Natural killer cell (primary cell): ENCODE measurements around the gene PCSK7. TPM values are rescaled to one million over a fixed set of nuclear protein-coding genes. Genes with fewer than 3 reads are reported as not detected.
"Not testable (repeated sequence)": the region's sequence is repeated elsewhere in the genome, so short reads cannot be mapped to it uniquely, and the experiment has no call there.

ENCODE experiments used
- ATAC-seq, 3 donors: fragments of 150-1000 bp in 2 of 3; fragments of 200-7000 bp in 1 of 3; cut with Tn5 transposase; 1 replicate in 1 of 3; 2 replicates in 2 of 3; pipeline ENCODE4 v1.10.0; 2021; ENCODE audit warnings: mild to moderate bottlenecking in 2 of 3, moderate library complexity in 2 of 3
- DNase-seq, 2 donors: peaks; one replicate each; pipeline versions ENCODE4 v3.0.0 to v3.0.0-alpha.2; 2013 to 2021; ENCODE audit warnings: mixed read lengths in 1 of 2
- H3K27ac ChIP-seq: one replicate; pipeline ENCODE4 v1.5.1; 2013; ENCODE audit warnings: mild to moderate bottlenecking, low read length
- H3K27me3 ChIP-seq: one replicate; pipeline ENCODE4 v1.6.1; 2013; ENCODE audit warnings: low read length; ENCODE audit not compliant: control insufficient read depth, insufficient read depth
- H3K36me3 ChIP-seq: one replicate; pipeline ENCODE4 v1.6.1; 2013; ENCODE audit warnings: low read length; ENCODE audit not compliant: control insufficient read depth, insufficient read depth
- H3K4me1 ChIP-seq: one replicate; pipeline ENCODE4 v1.6.1; 2013; ENCODE audit warnings: low read length; ENCODE audit not compliant: control insufficient read depth, insufficient read depth
- H3K4me3 ChIP-seq: one replicate; pipeline ENCODE4 v1.5.1; 2013; ENCODE audit warnings: low read length
- H3K9me3 ChIP-seq: one replicate; pipeline ENCODE4 v1.6.1; 2013; ENCODE audit warnings: low read length; ENCODE audit not compliant: control insufficient read depth, insufficient read depth
- H3K27ac Mint-ChIP-seq, 2 donors: one replicate each; pipeline ENCODE4 v1.8.0; 2022; ENCODE audit warnings: mild to moderate bottlenecking in 2 of 2, mixed read lengths in 2 of 2, moderate library complexity in 1 of 2
- H3K27me3 Mint-ChIP-seq, 2 donors: one replicate each; pipeline ENCODE4 v1.8.0; 2022; ENCODE audit warnings: low read depth in 2 of 2, mixed read lengths in 2 of 2
- H3K36me3 Mint-ChIP-seq: one replicate; pipeline ENCODE4 v1.8.0; 2022; ENCODE audit warnings: mixed read lengths
- H3K4me1 Mint-ChIP-seq, 2 donors: one replicate each; pipeline ENCODE4 v1.8.0; 2022; ENCODE audit warnings: mixed read lengths in 2 of 2
- H3K4me3 Mint-ChIP-seq: one replicate; pipeline ENCODE4 v1.8.0; 2022; ENCODE audit warnings: mild to moderate bottlenecking, moderate library complexity, mixed read lengths
- H3K9me3 Mint-ChIP-seq, 2 donors: one replicate each; pipeline ENCODE4 v1.8.0; 2022; ENCODE audit warnings: mixed read lengths in 2 of 2
- WGBS: methylation state at CpG from one replicate; pipeline ENCODE4 v1.1.7; 2013; ENCODE audit warnings: missing lambda C conversion rate; ENCODE audit not compliant: insufficient coverage; 5-methylcytosine and 5-hydroxymethylcytosine counted together
- intact Hi-C: fragments of 100-400 bp; cut with micrococcal nuclease; formaldehyde crosslinking; loops from one replicate; pipeline ENCODE4 v1.14.2; 2022
- total RNA-seq, 4 donors: library from RNA; stranded (reverse); fragments of 120-200 nt in 1 of 4; gene quantifications; one replicate each; pipeline versions ENCODE4 v1.2.3 to v1.2.4, GENCODE V29; 2013 to 2022
- TF ChIP-seq, protein P1 (sequence below): fragments of 200-600 bp; IDR thresholded peaks from one replicate; pipeline ENCODE4 v1.8.0; 2022; ENCODE audit warnings: antibody characterized with exemption

The PCSK7 gene
- total RNA-seq, 3 donors from 2014 or later (not counting 1 experiment from before 2014, with no cell fraction given), result 397 to 471 (median 441) TPM

- TF ChIP-seq, protein P1, sequence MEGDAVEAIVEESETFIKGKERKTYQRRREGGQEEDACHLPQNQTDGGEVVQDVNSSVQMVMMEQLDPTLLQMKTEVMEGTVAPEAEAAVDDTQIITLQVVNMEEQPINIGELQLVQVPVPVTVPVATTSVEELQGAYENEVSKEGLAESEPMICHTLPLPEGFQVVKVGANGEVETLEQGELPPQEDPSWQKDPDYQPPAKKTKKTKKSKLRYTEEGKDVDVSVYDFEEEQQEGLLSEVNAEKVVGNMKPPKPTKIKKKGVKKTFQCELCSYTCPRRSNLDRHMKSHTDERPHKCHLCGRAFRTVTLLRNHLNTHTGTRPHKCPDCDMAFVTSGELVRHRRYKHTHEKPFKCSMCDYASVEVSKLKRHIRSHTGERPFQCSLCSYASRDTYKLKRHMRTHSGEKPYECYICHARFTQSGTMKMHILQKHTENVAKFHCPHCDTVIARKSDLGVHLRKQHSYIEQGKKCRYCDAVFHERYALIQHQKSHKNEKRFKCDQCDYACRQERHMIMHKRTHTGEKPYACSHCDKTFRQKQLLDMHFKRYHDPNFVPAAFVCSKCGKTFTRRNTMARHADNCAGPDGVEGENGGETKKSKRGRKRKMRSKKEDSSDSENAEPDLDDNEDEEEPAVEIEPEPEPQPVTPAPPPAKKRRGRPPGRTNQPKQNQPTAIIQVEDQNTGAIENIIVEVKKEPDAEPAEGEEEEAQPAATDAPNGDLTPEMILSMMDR, result no peak
- WGBS, result 85% methylated on average over 1 of the region's 2 CpGs
- Histone ChIP-seq H3K27ac (no peak overlapping the region), H3K36me3 (peaks cover 21% of the 10 kb centered on the region), H3K4me3 (no peak overlapping the region), H3K9me3 (no peaks in the 10 kb centered on the region), H3K4me1 (no peaks in the 10 kb centered on the region), H3K27me3 (no peaks in the 10 kb centered on the region)
- intact Hi-C loops, result no loop called here
- peaks cover 28% of the 10 kb centered on the region for H3K36me3 Mint-ChIP-seq
- H3K9me3 Mint-ChIP-seq, result no peaks in the 10 kb centered on the region
- H3K4me3 Mint-ChIP-seq, result no peak overlapping the region
- no peaks in the 10 kb centered on the region for H3K4me1 Mint-ChIP-seq
- ATAC-seq (no peak), DNase-seq (no peak)
- H3K27me3 Mint-ChIP-seq, result no peaks in the 10 kb centered on the region
- no peak overlapping the region for H3K27ac Mint-ChIP-seq
These were observed 46.5 kb upstream of the PCSK7 start for GRCh38 chr11:117278347-117278746.

- no peaks in the 10 kb centered on the region for H3K27me3 Mint-ChIP-seq
- H3K4me1 Mint-ChIP-seq, result peaks cover 0 to 5% of the 10 kb centered on the region in 2 donors
- Histone ChIP-seq H3K27me3 (no peaks in the 10 kb centered on the region), H3K4me1 (no peaks in the 10 kb centered on the region), H3K36me3 (no peaks in the 10 kb centered on the region), H3K9me3 (no peaks in the 10 kb centered on the region), H3K4me3 (no peak overlapping the region), H3K27ac (no peak overlapping the region)
- ATAC-seq (no peak), DNase-seq (no peak)
- H3K9me3 Mint-ChIP-seq, result no peaks in the 10 kb centered on the region
- H3K27ac Mint-ChIP-seq, result no peak overlapping the region
- peaks cover 9% of the 10 kb centered on the region for H3K36me3 Mint-ChIP-seq
- intact Hi-C loops, result no loop called here
- TF ChIP-seq, protein P1, result no peak
- WGBS, result 96% methylated on average over 8 of the region's 9 CpGs
- no peak overlapping the region for H3K4me3 Mint-ChIP-seq
These were observed 41.8 kb upstream of the PCSK7 start for GRCh38 chr11:117273550-117274289.

- H3K4me1 Mint-ChIP-seq, ATAC-seq, H3K4me1 ChIP-seq, DNase-seq, H3K9me3 ChIP-seq, H3K4me3 ChIP-seq, H3K36me3 Mint-ChIP-seq, H3K27ac Mint-ChIP-seq, H3K36me3 ChIP-seq, H3K27me3 Mint-ChIP-seq, H3K9me3 Mint-ChIP-seq, H3K27ac ChIP-seq, intact Hi-C loops, H3K27me3 ChIP-seq, H3K4me3 Mint-ChIP-seq: not testable (repeated sequence)
- WGBS, result 93% methylated on average over 4 of the region's 5 CpGs
These were observed 40.3 kb upstream of the PCSK7 start for GRCh38 chr11:117272175-117272574.

GRCh38 chr11:117271208-117271607, 39.3 kb upstream of the PCSK7 start:
- no peak overlapping the region for H3K4me3 ChIP-seq
- no peaks in the 10 kb centered on the region for H3K4me1 ChIP-seq
- H3K27me3 Mint-ChIP-seq, result no peaks in the 10 kb centered on the region
- H3K36me3 ChIP-seq, result peaks cover 2% of the 10 kb centered on the region
- no peaks in the 10 kb centered on the region for H3K9me3 Mint-ChIP-seq
- H3K36me3 Mint-ChIP-seq, result peaks cover 9% of the 10 kb centered on the region
- no peaks in the 10 kb centered on the region for H3K9me3 ChIP-seq
- H3K27ac ChIP-seq, result no peak overlapping the region
- H3K4me1 Mint-ChIP-seq, result peaks cover 0 to 5% of the 10 kb centered on the region in 2 donors
- no peak overlapping the region for H3K27ac Mint-ChIP-seq
- TF ChIP-seq, protein P1, result no peak
- ATAC-seq, result no peak
- intact Hi-C loops, result no loop called here
- 93% methylated on average over 4 of the region's 4 CpGs for WGBS
- DNase-seq, result no peak
- no peak overlapping the region for H3K4me3 Mint-ChIP-seq
- no peaks in the 10 kb centered on the region for H3K27me3 ChIP-seq
